ENCODE results near the gene VPS26C. TPM values are rescaled to one million over a fixed set of nuclear protein-coding genes. Genes with fewer than 3 reads are reported as not detected.

Gene VPS26C
- total and polyA plus RNA-seq, 2 of the 8 experiments (the other 6 are each of a cell fraction or from before 2014, with no cell fraction given), result 43.5 to 71.6 TPM

- H3K27ac ChIP-seq (ENCODE audit: low read depth, low read length), result no peak overlapping the region
Measured at GRCh38 chr21:37197746-37198145, 69.4 kb downstream of the VPS26C start.

More at GRCh38 chr21:37197746-37198145, 69.4 kb downstream of the VPS26C start:
- WGBS, 2 experiments (ENCODE audit: extremely low coverage in 1 of 2, insufficient coverage in 1 of 2, insufficient read length in 1 of 2, insufficient replicate concordance in 2 of 2, low coverage in 1 of 2, low lambda C conversion rate in 2 of 2, missing lambda C conversion rate in 1 of 2), result 84% methylated on average over 4 of the region's 4 CpGs; no CpG with 5 or more reads in 1 of the 2 experiments
- Histone ChIP-seq H4K20me1 (replicated peaks in 1 of 2; ENCODE audit: control insufficient read depth in 1 of 2, insufficient read depth in 2 of 2, low read length in 2 of 2) (no peaks in the 10 kb centered on the region), H3K9ac (replicated peaks in 1 of 4; ENCODE audit: extremely low read depth in 1 of 4, low read depth in 3 of 4, low read length in 3 of 4) (no peak overlapping the region), H3K23me2 (ENCODE audit: low read depth, low read length) (no peaks in the 10 kb centered on the region), H2BK120ac (replicated peaks; ENCODE audit: low read depth, low read length) (no peak overlapping the region), H3K23ac (ENCODE audit: insufficient read length) (no peak overlapping the region), H3K79me1 (ENCODE audit: low read depth, low read length) (no peaks in the 10 kb centered on the region), H3K4me1 (replicated peaks in 1 of 4; ENCODE audit: control insufficient read depth in 3 of 4, insufficient read depth in 4 of 4, low read length in 3 of 4) (peaks cover 0 to 10% (median 1%) of the 10 kb centered on the region in 4 experiments; a peak in 4 of 7 replicates), H2BK12ac (ENCODE audit: low read depth, low read length) (no peak overlapping the region), H3K4me3 (ENCODE audit: extremely low read depth in 1 of 4, insufficient read depth in 2 of 4, low read depth in 3 of 4, low read length in 4 of 4) (no peak overlapping the region), H2AFZ (ENCODE audit: low read length) (no peak overlapping the region), H3K9me3 (ENCODE audit: insufficient read depth in 2 of 2, low read depth in 1 of 2, low read length in 1 of 2) (no peaks in the 10 kb centered on the region), H4K5ac (ENCODE audit: insufficient read length, low read depth, low read length) (no peak overlapping the region), H4K91ac (replicated peaks; ENCODE audit: insufficient read length, low read length) (no peak overlapping the region), H4K8ac (ENCODE audit: extremely low read depth, insufficient read depth, low read length) (no peak overlapping the region), H2BK15ac (ENCODE audit: low read length) (no peak overlapping the region), H3K36me3 (ENCODE audit: control insufficient read depth in 2 of 4, insufficient read depth in 4 of 4, low read length in 3 of 4) (peaks cover 0 to 3% (median under 1%) of the 10 kb centered on the region in 4 experiments; a peak in 4 of 8 replicates), H3K4ac (replicated peaks; ENCODE audit: insufficient read length, low read depth, low read length) (no peak overlapping the region), H2BK5ac (ENCODE audit: low read depth, low read length) (no peak overlapping the region), H3K79me2 (ENCODE audit: control insufficient read depth in 1 of 2, insufficient read depth in 2 of 2, low read length in 2 of 2) (no peaks in the 10 kb centered on the region), H3K14ac (ENCODE audit: insufficient read length) (no peak overlapping the region), H3K27me3 (replicated peaks in 1 of 4; ENCODE audit: control insufficient read depth in 3 of 4, extremely low read depth in 1 of 4, insufficient read depth in 3 of 4, low read length in 3 of 4) (no peaks in the 10 kb centered on the region), H2AK5ac (ENCODE audit: low read depth, low read length) (no peak overlapping the region), H3K18ac (ENCODE audit: extremely low read depth, low read length) (no peak overlapping the region), H2BK20ac (ENCODE audit: low read length) (no peak overlapping the region), H3K4me2 (ENCODE audit: insufficient read depth in 1 of 2, low read depth in 2 of 2, low read length in 2 of 2) (no peak overlapping the region), H3K56ac (replicated peaks; ENCODE audit: insufficient read length, low read depth, low read length) (no peak overlapping the region)
- DNase-seq (ENCODE audit: low read depth in 1 of 2, low spot score in 2 of 2) (no peak), FAIRE-seq (no peak)
- no peak for TF ChIP-seq SIRT6 (IDR thresholded peaks at IDR 0.05; ENCODE audit: low read length)
- no peak for TF ChIP-seq ZNF274 (IDR thresholded peaks at IDR 0.05; ENCODE audit: borderline replicate concordance, extremely low read depth, low read length)
- no peak for TF ChIP-seq POLR2AphosphoS5 (IDR thresholded peaks at IDR 0.05; ENCODE audit: low read depth, low read length)
- no peak for TF ChIP-seq ASH2L (IDR thresholded peaks at IDR 0.05; ENCODE audit: low read length)
- TF ChIP-seq TEAD4 (IDR thresholded peaks at IDR 0.05; ENCODE audit: low read depth, low read length), result no peak
- no peak for TF ChIP-seq SIN3A (conservative IDR thresholded peaks at IDR 0.05 in 1 of 2, IDR thresholded peaks at IDR 0.05 in 1 of 2; ENCODE audit: low read depth in 1 of 2, low read length in 2 of 2)
- TF ChIP-seq CHD2 (IDR thresholded peaks at IDR 0.05; ENCODE audit: low read length), result no peak
- TF ChIP-seq TBP (IDR thresholded peaks at IDR 0.05; ENCODE audit: low read depth, low read length), result no peak
- TF ChIP-seq TCF12 (IDR thresholded peaks at IDR 0.05; ENCODE audit: low read depth, low read length), result no peak
- no peak for TF ChIP-seq GTF2F1 (IDR thresholded peaks at IDR 0.05; ENCODE audit: borderline replicate concordance, low read depth, low read length)
- ChIA-PET POLR2A (ENCODE audit: partially characterized antibody) (no interaction called here), CTCF (ENCODE audit: partially characterized antibody) (interaction anchor here (0.7 to 1.6 kb wide), 3 partner anchors 13 to 558 kb away, joined by 3 read pairs; no protein-coding TSS in a partner anchor)
